Measurements from ENCODE around the gene DNAH10. TPM values are rescaled to one million over a fixed set of nuclear protein-coding genes. Genes with fewer than 3 reads are reported as not detected.

The DNAH10 gene
- total RNA-seq, 1 experiment from 2014 or later = 0.09 TPM

DNA sequence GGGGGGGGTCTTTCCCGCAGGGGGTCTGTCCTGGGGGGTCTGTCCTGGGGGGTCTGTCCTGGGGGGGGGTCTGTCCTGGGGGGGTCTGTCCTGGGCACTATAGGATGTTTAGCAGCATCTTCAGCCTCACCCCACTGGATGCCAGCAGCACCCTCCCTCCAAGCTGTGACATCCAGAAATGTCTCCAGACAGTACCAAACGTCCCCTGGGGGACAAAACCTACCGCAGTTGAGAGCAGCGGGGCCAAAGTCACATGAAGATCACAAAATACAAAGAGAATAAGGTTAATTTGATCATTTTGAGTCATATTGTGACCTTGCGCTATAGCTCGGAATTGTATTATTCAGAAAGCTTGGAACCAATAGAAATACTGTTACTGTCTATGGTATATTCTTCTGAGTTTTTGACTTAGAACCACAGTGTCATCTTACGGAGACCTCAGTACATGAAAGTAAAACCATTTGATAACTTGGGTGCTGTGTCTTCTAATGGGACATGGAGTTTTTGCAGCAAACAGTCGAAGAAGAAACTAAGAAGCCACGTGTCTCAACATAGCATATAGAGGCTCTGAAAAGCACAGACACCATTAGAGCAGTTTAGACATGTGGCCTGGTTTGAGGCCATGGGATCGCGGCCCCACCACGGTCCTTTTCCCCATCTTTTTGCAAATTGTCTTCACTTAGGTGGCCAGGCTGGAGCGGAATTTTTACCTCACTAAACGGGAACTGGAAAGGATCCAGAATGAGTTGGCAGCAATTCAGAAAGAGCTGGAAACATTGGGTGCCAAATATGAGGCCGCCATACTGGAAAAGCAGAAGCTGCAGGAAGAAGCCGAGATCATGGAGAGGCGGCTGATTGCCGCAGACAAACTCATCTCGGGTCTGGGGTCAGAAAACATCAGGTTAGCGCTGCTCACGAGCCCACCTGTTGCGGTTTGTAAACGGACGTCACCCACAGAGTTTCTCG is 150.6 kb downstream of the DNAH10 start:
- ChIA-PET POLR2A (no interaction called here), CTCF (interaction anchor here (2.8 kb wide), 1 partner anchor 7 kb away, joined by 12 read pairs; no protein-coding TSS in a partner anchor)
- TF ChIP-seq SMAD4 (CRISPR knock-in tag; IDR thresholded peaks at IDR 0.05) (no peak), JUN (CRISPR knock-in tag; IDR thresholded peaks at IDR 0.05) (no peak), ATF3 (CRISPR knock-in tag; conservative IDR thresholded peaks at IDR 0.05) (no peak)
- TF ChIP-seq, protein P1, sequence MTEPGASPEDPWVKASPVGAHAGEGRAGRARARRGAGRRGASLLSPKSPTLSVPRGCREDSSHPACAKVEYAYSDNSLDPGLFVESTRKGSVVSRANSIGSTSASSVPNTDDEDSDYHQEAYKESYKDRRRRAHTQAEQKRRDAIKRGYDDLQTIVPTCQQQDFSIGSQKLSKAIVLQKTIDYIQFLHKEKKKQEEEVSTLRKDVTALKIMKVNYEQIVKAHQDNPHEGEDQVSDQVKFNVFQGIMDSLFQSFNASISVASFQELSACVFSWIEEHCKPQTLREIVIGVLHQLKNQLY (CRISPR knock-in tag; IDR thresholded peaks at IDR 0.05) = no peak
- H3K4me1 Mint-ChIP-seq = peaks cover 7% of the 10 kb centered on the region
- H3K9me3 Mint-ChIP-seq = peaks cover 10% of the 10 kb centered on the region
- H3K27me3 Mint-ChIP-seq (ENCODE audit: low read depth) = peaks cover 16% of the 10 kb centered on the region
- DNase-seq (ENCODE audit: low spot score) (no peak), ATAC-seq (no peak)
- peaks cover 10% of the 10 kb centered on the region for H3K36me3 Mint-ChIP-seq
- no peak overlapping the region for H3K4me3 Mint-ChIP-seq
- no peak overlapping the region; the same call in 1 of the 2 replicates for H3K27ac Mint-ChIP-seq

DNA sequence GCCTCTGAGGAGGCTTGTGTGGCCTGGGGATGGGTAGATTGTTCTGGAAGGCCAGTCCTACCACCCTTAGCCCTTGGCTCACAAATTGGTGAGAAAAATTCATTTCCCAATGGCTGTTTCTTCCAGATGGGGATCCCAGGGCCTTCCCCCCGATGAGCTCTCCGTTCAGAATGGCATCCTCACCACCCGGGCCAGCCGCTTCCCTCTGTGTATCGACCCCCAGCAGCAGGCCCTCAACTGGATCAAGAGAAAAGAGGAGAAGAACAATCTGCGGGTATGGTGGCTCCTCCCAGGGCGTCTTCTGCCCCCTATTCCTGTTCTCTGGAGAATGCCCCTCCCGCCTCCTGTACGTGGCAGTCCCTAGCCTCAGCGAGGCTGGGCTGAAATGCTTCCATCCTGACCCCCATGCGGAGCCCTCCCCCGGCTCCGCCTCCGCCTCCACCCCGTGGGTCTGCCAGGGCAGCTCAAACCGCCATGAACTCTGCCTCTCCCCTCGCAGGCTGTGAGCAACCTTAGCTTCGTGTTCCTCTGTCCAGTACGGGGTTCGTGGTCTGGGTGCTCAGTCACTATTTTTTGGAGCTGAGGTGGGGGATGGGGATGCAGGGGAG is 152.7 kb downstream of the DNAH10 start:
- no peak overlapping the region for H3K27ac Mint-ChIP-seq
- H3K4me3 Mint-ChIP-seq = no peak overlapping the region
- H3K9me3 Mint-ChIP-seq = peaks cover 10% of the 10 kb centered on the region
- DNase-seq (ENCODE audit: low spot score) (peak; percentile 29), ATAC-seq (peak; percentile 86)
- ChIA-PET CTCF (interaction anchor here (1.5 to 2.8 kb wide), 3 partner anchors 9 to 73 kb away, joined by 4 to 17 read pairs (median 12); no protein-coding TSS in a partner anchor), POLR2A (no interaction called here)
- TF ChIP-seq ZNF416 (CRISPR knock-in tag; IDR thresholded peaks at IDR 0.05) (no peak), TEAD1 (CRISPR knock-in tag; IDR thresholded peaks at IDR 0.05) (no peak), ZBTB21 (CRISPR knock-in tag; IDR thresholded peaks at IDR 0.05; ENCODE audit: borderline replicate concordance) (no peak), USF1 (CRISPR knock-in tag; IDR thresholded peaks at IDR 0.05) (no peak), NR2C2 (CRISPR knock-in tag; IDR thresholded peaks at IDR 0.05) (no peak), TCF7 (CRISPR knock-in tag; IDR thresholded peaks at IDR 0.05; ENCODE audit: low read depth) (no peak), FOXK1 (CRISPR knock-in tag; IDR thresholded peaks at IDR 0.05) (no peak), MXD4 (CRISPR knock-in tag; IDR thresholded peaks at IDR 0.05; ENCODE audit: borderline replicate concordance) (no peak), PRRX2 (CRISPR knock-in tag; IDR thresholded peaks at IDR 0.05) (no peak), ZNF423 (CRISPR knock-in tag; IDR thresholded peaks at IDR 0.05) (no peak), ZNF219 (CRISPR knock-in tag; IDR thresholded peaks at IDR 0.05; ENCODE audit: borderline replicate concordance) (no peak), ZNF425 (CRISPR knock-in tag; conservative IDR thresholded peaks at IDR 0.05) (no peak)
- TF ChIP-seq, protein P2, sequence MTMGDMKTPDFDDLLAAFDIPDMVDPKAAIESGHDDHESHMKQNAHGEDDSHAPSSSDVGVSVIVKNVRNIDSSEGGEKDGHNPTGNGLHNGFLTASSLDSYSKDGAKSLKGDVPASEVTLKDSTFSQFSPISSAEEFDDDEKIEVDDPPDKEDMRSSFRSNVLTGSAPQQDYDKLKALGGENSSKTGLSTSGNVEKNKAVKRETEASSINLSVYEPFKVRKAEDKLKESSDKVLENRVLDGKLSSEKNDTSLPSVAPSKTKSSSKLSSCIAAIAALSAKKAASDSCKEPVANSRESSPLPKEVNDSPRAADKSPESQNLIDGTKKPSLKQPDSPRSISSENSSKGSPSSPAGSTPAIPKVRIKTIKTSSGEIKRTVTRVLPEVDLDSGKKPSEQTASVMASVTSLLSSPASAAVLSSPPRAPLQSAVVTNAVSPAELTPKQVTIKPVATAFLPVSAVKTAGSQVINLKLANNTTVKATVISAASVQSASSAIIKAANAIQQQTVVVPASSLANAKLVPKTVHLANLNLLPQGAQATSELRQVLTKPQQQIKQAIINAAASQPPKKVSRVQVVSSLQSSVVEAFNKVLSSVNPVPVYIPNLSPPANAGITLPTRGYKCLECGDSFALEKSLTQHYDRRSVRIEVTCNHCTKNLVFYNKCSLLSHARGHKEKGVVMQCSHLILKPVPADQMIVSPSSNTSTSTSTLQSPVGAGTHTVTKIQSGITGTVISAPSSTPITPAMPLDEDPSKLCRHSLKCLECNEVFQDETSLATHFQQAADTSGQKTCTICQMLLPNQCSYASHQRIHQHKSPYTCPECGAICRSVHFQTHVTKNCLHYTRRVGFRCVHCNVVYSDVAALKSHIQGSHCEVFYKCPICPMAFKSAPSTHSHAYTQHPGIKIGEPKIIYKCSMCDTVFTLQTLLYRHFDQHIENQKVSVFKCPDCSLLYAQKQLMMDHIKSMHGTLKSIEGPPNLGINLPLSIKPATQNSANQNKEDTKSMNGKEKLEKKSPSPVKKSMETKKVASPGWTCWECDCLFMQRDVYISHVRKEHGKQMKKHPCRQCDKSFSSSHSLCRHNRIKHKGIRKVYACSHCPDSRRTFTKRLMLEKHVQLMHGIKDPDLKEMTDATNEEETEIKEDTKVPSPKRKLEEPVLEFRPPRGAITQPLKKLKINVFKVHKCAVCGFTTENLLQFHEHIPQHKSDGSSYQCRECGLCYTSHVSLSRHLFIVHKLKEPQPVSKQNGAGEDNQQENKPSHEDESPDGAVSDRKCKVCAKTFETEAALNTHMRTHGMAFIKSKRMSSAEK (CRISPR knock-in tag; IDR thresholded peaks at IDR 0.05; ENCODE audit: borderline replicate concordance) = no peak
- TF ChIP-seq, protein P3, sequence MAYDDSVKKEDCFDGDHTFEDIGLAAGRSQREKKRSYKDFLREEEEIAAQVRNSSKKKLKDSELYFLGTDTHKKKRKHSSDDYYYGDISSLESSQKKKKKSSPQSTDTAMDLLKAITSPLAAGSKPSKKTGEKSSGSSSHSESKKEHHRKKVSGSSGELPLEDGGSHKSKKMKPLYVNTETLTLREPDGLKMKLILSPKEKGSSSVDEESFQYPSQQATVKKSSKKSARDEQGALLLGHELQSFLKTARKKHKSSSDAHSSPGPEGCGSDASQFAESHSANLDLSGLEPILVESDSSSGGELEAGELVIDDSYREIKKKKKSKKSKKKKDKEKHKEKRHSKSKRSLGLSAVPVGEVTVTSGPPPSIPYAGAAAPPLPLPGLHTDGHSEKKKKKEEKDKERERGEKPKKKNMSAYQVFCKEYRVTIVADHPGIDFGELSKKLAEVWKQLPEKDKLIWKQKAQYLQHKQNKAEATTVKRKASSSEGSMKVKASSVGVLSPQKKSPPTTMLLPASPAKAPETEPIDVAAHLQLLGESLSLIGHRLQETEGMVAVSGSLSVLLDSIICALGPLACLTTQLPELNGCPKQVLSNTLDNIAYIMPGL (CRISPR knock-in tag; IDR thresholded peaks at IDR 0.05) = no peak
- H3K4me1 Mint-ChIP-seq = peaks cover 7% of the 10 kb centered on the region
- peaks cover 10% of the 10 kb centered on the region for H3K36me3 Mint-ChIP-seq
- peaks cover 16% of the 10 kb centered on the region for H3K27me3 Mint-ChIP-seq (ENCODE audit: low read depth)
